HUES48 (cell line): ENCODE data around the gene DYNC1I1.

Experiments
- H3K27ac ChIP-seq: one replicate; pipeline ENCODE4 v1.7.0; 2013; ENCODE audit warnings: low read depth, low read length, inconsistent platforms
- H3K27me3 ChIP-seq: 2 replicates; pipeline ENCODE4 v1.6.1; 2013; ENCODE audit warnings: mild to moderate bottlenecking, low read length; ENCODE audit not compliant: control insufficient read depth, insufficient read depth
- H3K36me3 ChIP-seq: 2 replicates; pipeline ENCODE4 v1.6.1; 2013; ENCODE audit warnings: low read length; ENCODE audit not compliant: control insufficient read depth, insufficient read depth
- H3K4me1 ChIP-seq: 2 replicates; pipeline ENCODE4 v1.6.1; 2013; ENCODE audit warnings: mild to moderate bottlenecking, low read length; ENCODE audit not compliant: control insufficient read depth, insufficient read depth
- H3K4me3 ChIP-seq: 2 replicates; pipeline ENCODE4 v1.5.1; 2013; ENCODE audit warnings: mild to moderate bottlenecking, low read depth, low read length
- H3K9ac ChIP-seq: 2 replicates; pipeline ENCODE4 v1.6.1; 2013; ENCODE audit warnings: mild to moderate bottlenecking, low read depth, low read length, moderate library complexity
- H3K9me3 ChIP-seq: 2 replicates; pipeline ENCODE4 v1.6.1; 2013; ENCODE audit warnings: low read length; ENCODE audit not compliant: control insufficient read depth, insufficient read depth

DYNC1I1 gene

GRCh38 chr7:96052289-96052688 is 279.9 kb downstream of the DYNC1I1 start:
- H3K27me3 ChIP-seq: no peaks in the 10 kb centered on the region
- H3K9me3 ChIP-seq: no peaks in the 10 kb centered on the region
- no peaks in the 10 kb centered on the region for H3K36me3 ChIP-seq
- H3K4me3 ChIP-seq: no peak overlapping the region
- H3K9ac ChIP-seq: no peak overlapping the region
- H3K27ac ChIP-seq: no peak overlapping the region
- H3K4me1 ChIP-seq: no peaks in the 10 kb centered on the region

- Histone ChIP-seq H3K27ac (no peak overlapping the region), H3K9me3 (no peaks in the 10 kb centered on the region), H3K36me3 (no peaks in the 10 kb centered on the region), H3K4me1 (no peaks in the 10 kb centered on the region), H3K9ac (no peak overlapping the region), H3K27me3 (no peaks in the 10 kb centered on the region), H3K4me3 (no peak overlapping the region)
Observed at GRCh38 chr7:96052860-96053470, 280.6 kb downstream of the DYNC1I1 start.

GRCh38 chr7:96055717-96056116 is 283.4 kb downstream of the DYNC1I1 start:
- Histone ChIP-seq H3K9ac (no peak overlapping the region), H3K4me1 (no peaks in the 10 kb centered on the region; the same call in 1 of the 2 replicates), H3K27me3 (no peaks in the 10 kb centered on the region), H3K27ac (no peak overlapping the region), H3K4me3 (no peak overlapping the region), H3K36me3 (no peaks in the 10 kb centered on the region), H3K9me3 (no peaks in the 10 kb centered on the region)

GRCh38 chr7:96059075-96059474 is 286.7 kb downstream of the DYNC1I1 start:
- Histone ChIP-seq H3K9me3 (no peaks in the 10 kb centered on the region), H3K4me1 (peaks cover 20% of the 10 kb centered on the region), H3K27me3 (no peaks in the 10 kb centered on the region), H3K9ac (no peak overlapping the region), H3K36me3 (no peaks in the 10 kb centered on the region), H3K4me3 (no peak overlapping the region), H3K27ac (no peak overlapping the region)

GRCh38 chr7:96061009-96061408 is 288.7 kb downstream of the DYNC1I1 start:
- Histone ChIP-seq H3K27ac (no peak overlapping the region), H3K4me3 (no peak overlapping the region), H3K27me3 (no peaks in the 10 kb centered on the region), H3K9me3 (no peaks in the 10 kb centered on the region), H3K4me1 (peaks cover 21% of the 10 kb centered on the region), H3K36me3 (no peaks in the 10 kb centered on the region), H3K9ac (no peak overlapping the region)

GRCh38 chr7:96061844-96062243 is 289.5 kb downstream of the DYNC1I1 start:
- Histone ChIP-seq H3K4me3 (no peak overlapping the region), H3K36me3 (no peaks in the 10 kb centered on the region), H3K4me1 (peaks cover 28% of the 10 kb centered on the region), H3K9ac (no peak overlapping the region), H3K27ac (no peak overlapping the region), H3K9me3 (no peaks in the 10 kb centered on the region), H3K27me3 (no peaks in the 10 kb centered on the region)

GRCh38 chr7:96067321-96067720 is 295.0 kb downstream of the DYNC1I1 start:
- Histone ChIP-seq H3K4me3 (no peak overlapping the region), H3K9me3 (no peaks in the 10 kb centered on the region), H3K4me1 (peaks cover 37% of the 10 kb centered on the region), H3K27me3 (no peaks in the 10 kb centered on the region), H3K36me3 (no peaks in the 10 kb centered on the region), H3K9ac (no peak overlapping the region), H3K27ac (peak overlapping the region; percentile 33)

GRCh38 chr7:96069401-96069800 is 297.0 kb downstream of the DYNC1I1 start:
- H3K9ac ChIP-seq: no peak overlapping the region
- no peak overlapping the region for H3K4me3 ChIP-seq
- H3K4me1 ChIP-seq: peaks cover 32% of the 10 kb centered on the region
- H3K27ac ChIP-seq: no peak overlapping the region
- H3K36me3 ChIP-seq: no peaks in the 10 kb centered on the region
- H3K9me3 ChIP-seq: no peaks in the 10 kb centered on the region
- no peaks in the 10 kb centered on the region for H3K27me3 ChIP-seq

GRCh38 chr7:96074871-96075270 is 302.5 kb downstream of the DYNC1I1 start:
- no peak overlapping the region for H3K27ac ChIP-seq
- H3K9me3 ChIP-seq: no peaks in the 10 kb centered on the region
- H3K36me3 ChIP-seq: no peaks in the 10 kb centered on the region
- peaks cover 7% of the 10 kb centered on the region; the same call in 1 of the 2 replicates for H3K4me1 ChIP-seq
- H3K9ac ChIP-seq: no peak overlapping the region
- no peak overlapping the region for H3K4me3 ChIP-seq
- peaks cover 20% of the 10 kb centered on the region for H3K27me3 ChIP-seq

GRCh38 chr7:96075510-96076349 is 303.4 kb downstream of the DYNC1I1 start:
- Histone ChIP-seq H3K9ac (no peak overlapping the region), H3K4me3 (peak overlapping the region; percentile 65), H3K27me3 (peaks cover 20% of the 10 kb centered on the region), H3K36me3 (no peaks in the 10 kb centered on the region), H3K4me1 (0 out of 2 replicates have a peak, but pooled peaks cover 7% of the 10 kb centered on the region), H3K9me3 (no peaks in the 10 kb centered on the region), H3K27ac (peak overlapping the region; percentile 14)

GRCh38 chr7:96076350-96076707 is 304.0 kb downstream of the DYNC1I1 start:
- Histone ChIP-seq H3K4me3 (peak overlapping the region; percentile 65), H3K27ac (peak overlapping the region; percentile 14), H3K9ac (no peak overlapping the region), H3K4me1 (0 out of 2 replicates have a peak, but pooled peaks cover 7% of the 10 kb centered on the region), H3K36me3 (no peaks in the 10 kb centered on the region), H3K27me3 (peaks cover 20% of the 10 kb centered on the region), H3K9me3 (no peaks in the 10 kb centered on the region)
